Peyer's patch (tissue), 4 donors: ENCODE measurements around the gene TNFRSF13B.

Experiments
- POLR2A ChIP-seq, 2 donors: fragments of 450-650 bp; IDR thresholded peaks; one replicate each; pipeline ENCODE4 v1.5.1; 2017; ENCODE audit warnings: antibody characterized with exemption in 2 of 2, mild to moderate bottlenecking in 2 of 2, moderate library complexity in 2 of 2
- TF ChIP-seq, protein P1 (sequence below), 6 experiments: fragments of 450-650 bp in 4 of 6; fragments of 200-600 bp in 2 of 6; sonication (generic) in 1 of 6; IDR thresholded peaks; one replicate each; pipeline ENCODE4 v1.5.1; 2017 to 2019; ENCODE audit warnings: antibody characterized with exemption in 6 of 6, mild to moderate bottlenecking in 3 of 6, moderate library complexity in 1 of 6

- TF ChIP-seq, protein P1, sequence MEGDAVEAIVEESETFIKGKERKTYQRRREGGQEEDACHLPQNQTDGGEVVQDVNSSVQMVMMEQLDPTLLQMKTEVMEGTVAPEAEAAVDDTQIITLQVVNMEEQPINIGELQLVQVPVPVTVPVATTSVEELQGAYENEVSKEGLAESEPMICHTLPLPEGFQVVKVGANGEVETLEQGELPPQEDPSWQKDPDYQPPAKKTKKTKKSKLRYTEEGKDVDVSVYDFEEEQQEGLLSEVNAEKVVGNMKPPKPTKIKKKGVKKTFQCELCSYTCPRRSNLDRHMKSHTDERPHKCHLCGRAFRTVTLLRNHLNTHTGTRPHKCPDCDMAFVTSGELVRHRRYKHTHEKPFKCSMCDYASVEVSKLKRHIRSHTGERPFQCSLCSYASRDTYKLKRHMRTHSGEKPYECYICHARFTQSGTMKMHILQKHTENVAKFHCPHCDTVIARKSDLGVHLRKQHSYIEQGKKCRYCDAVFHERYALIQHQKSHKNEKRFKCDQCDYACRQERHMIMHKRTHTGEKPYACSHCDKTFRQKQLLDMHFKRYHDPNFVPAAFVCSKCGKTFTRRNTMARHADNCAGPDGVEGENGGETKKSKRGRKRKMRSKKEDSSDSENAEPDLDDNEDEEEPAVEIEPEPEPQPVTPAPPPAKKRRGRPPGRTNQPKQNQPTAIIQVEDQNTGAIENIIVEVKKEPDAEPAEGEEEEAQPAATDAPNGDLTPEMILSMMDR (IDR thresholded peaks at IDR 0.05), result no peak
- no peak for TF ChIP-seq POLR2A (IDR thresholded peaks at IDR 0.05)
Measured at GRCh38 chr17:16933317-16934132, 38.4 kb downstream of the TNFRSF13B start.
